ENCODE results near the gene MAPRE2.
"Not testable (repeated sequence)": the region's sequence is repeated elsewhere in the genome, so short reads cannot be mapped to it uniquely, and the experiment has no call there.

The MAPRE2 gene

GRCh38 chr18:35091841-35092240, 50.6 kb downstream of the MAPRE2 start:
- no peak for DNase-seq (ENCODE audit: low read depth in 2 of 2)

- DNase-seq (ENCODE audit: low read depth in 2 of 2), result no peak
Measured at GRCh38 chr18:35095983-35096676, 54.9 kb downstream of the MAPRE2 start.

- DNase-seq (ENCODE audit: low read depth in 2 of 2), result no peak
Measured at GRCh38 chr18:35096677-35097011, 55.4 kb downstream of the MAPRE2 start.

- DNase-seq (ENCODE audit: low read depth in 2 of 2), result no peak
Measured at GRCh38 chr18:35097195-35097594, 56.0 kb downstream of the MAPRE2 start.

GRCh38 chr18:35097763-35098162, 56.5 kb downstream of the MAPRE2 start:
- DNase-seq (ENCODE audit: low read depth in 2 of 2), result no peak

- DNase-seq (ENCODE audit: low read depth in 2 of 2), result no peak
Measured at GRCh38 chr18:35099911-35100310, 58.7 kb downstream of the MAPRE2 start.

- DNase-seq (ENCODE audit: low read depth in 2 of 2), result no peak
Measured at GRCh38 chr18:35104391-35105051, 63.3 kb downstream of the MAPRE2 start.

GRCh38 chr18:35106013-35106844, 65.0 kb downstream of the MAPRE2 start:
- no peak for DNase-seq (ENCODE audit: low read depth in 2 of 2)

- no peak for DNase-seq (ENCODE audit: low read depth in 2 of 2)
Measured at GRCh38 chr18:35106845-35107148, 65.6 kb downstream of the MAPRE2 start.

GRCh38 chr18:35107216-35107615, 66.0 kb downstream of the MAPRE2 start:
- no peak for DNase-seq (ENCODE audit: low read depth in 2 of 2)

GRCh38 chr18:35108088-35108487, 66.9 kb downstream of the MAPRE2 start:
- DNase-seq (ENCODE audit: low read depth in 2 of 2), result not testable (repeated sequence)

- no peak for DNase-seq (ENCODE audit: low read depth in 2 of 2)
Measured at GRCh38 chr18:35110059-35110458, 68.8 kb downstream of the MAPRE2 start.

GRCh38 chr18:35110554-35111485, 69.6 kb downstream of the MAPRE2 start:
- no peak for DNase-seq (ENCODE audit: low read depth in 2 of 2)

- DNase-seq (ENCODE audit: low read depth in 2 of 2), result no peak
Measured at GRCh38 chr18:35112696-35113095, 71.5 kb downstream of the MAPRE2 start.

- DNase-seq (ENCODE audit: low read depth in 2 of 2), result no peak
Measured at GRCh38 chr18:35114305-35114704, 73.1 kb downstream of the MAPRE2 start.

GRCh38 chr18:35116784-35117318, 75.6 kb downstream of the MAPRE2 start:
- DNase-seq (ENCODE audit: low read depth in 2 of 2), result no peak

GRCh38 chr18:35117372-35117771, 76.2 kb downstream of the MAPRE2 start:
- no peak for DNase-seq (ENCODE audit: low read depth in 2 of 2)

- DNase-seq (ENCODE audit: low read depth in 2 of 2), result no peak
Measured at GRCh38 chr18:35117951-35118411, 76.8 kb downstream of the MAPRE2 start.

- no peak for DNase-seq (ENCODE audit: low read depth in 2 of 2)
Measured at GRCh38 chr18:35118641-35119040, 77.4 kb downstream of the MAPRE2 start.

GRCh38 chr18:35121038-35121437, 79.8 kb downstream of the MAPRE2 start:
- DNase-seq (ENCODE audit: low read depth in 2 of 2), result no peak

GRCh38 chr18:35121531-35121930, 80.3 kb downstream of the MAPRE2 start:
- DNase-seq (ENCODE audit: low read depth in 2 of 2), result no peak
